ENCODE data around the gene KLHL15. TPM values are rescaled to one million over a fixed set of nuclear protein-coding genes. Genes with fewer than 3 reads are reported as not detected.
A peak's percentile ranks its signal among the peaks of the same experiment; 100 is the strongest.

The KLHL15 gene
- total and polyA plus RNA-seq, 2 of the 13 experiments (the other 11 are each of a cell fraction or from before 2014, with no cell fraction given) = 2.8 to 5.5 TPM

GRCh38 chrX:24054182-24055042 is 27.4 kb upstream of the KLHL15 start, which contains the start of gene EIF2S3 (continued):
- TF ChIP-seq POGK (CRISPR knock-in tag; conservative IDR thresholded peaks at IDR 0.05) = no peak; the same call in 1 of the 2 replicates
- no peak for TF ChIP-seq RBAK (CRISPR knock-in tag; IDR thresholded peaks at IDR 0.05)
- TF ChIP-seq ZNF572 (CRISPR knock-in tag; IDR thresholded peaks at IDR 0.05) = no peak
- TF ChIP-seq STAT6 (CRISPR knock-in tag; IDR thresholded peaks at IDR 0.05; ENCODE audit: borderline replicate concordance) = no peak
- no peak for TF ChIP-seq MAFG (CRISPR knock-in tag; IDR thresholded peaks at IDR 0.05)
- TF ChIP-seq PAX8 (CRISPR knock-in tag; IDR thresholded peaks at IDR 0.05; ENCODE audit: borderline replicate concordance) = no peak
- TF ChIP-seq MBNL3 (CRISPR knock-in tag; conservative IDR thresholded peaks at IDR 0.05) = no peak
- TF ChIP-seq ZBTB20 (CRISPR knock-in tag; IDR thresholded peaks at IDR 0.05; ENCODE audit: borderline replicate concordance, low read depth) = no peak
- peak; percentile 94 for TF ChIP-seq GABPB1 (CRISPR knock-in tag; IDR thresholded peaks at IDR 0.05)
- no peak for TF ChIP-seq IRF1 (CRISPR knock-in tag; IDR thresholded peaks at IDR 0.05; ENCODE audit: low read depth)
- TF ChIP-seq MED8 (CRISPR knock-in tag; IDR thresholded peaks at IDR 0.05; ENCODE audit: insufficient replicate concordance) = no peak
- no peak for TF ChIP-seq ZNF670 (CRISPR knock-in tag; IDR thresholded peaks at IDR 0.05; ENCODE audit: borderline replicate concordance)
- TF ChIP-seq ZSCAN12 (CRISPR knock-in tag; IDR thresholded peaks at IDR 0.05) = no peak
- no peak for TF ChIP-seq ZNF605 (CRISPR knock-in tag; IDR thresholded peaks at IDR 0.05)
- no peak for TF ChIP-seq ZNF138 (CRISPR knock-in tag; IDR thresholded peaks at IDR 0.05; ENCODE audit: low read depth)
- TF ChIP-seq ZBTB26 (CRISPR knock-in tag; IDR thresholded peaks at IDR 0.05; ENCODE audit: borderline replicate concordance) = no peak
- no peak for TF ChIP-seq DDIT3 (CRISPR knock-in tag; IDR thresholded peaks at IDR 0.05)
- no peak for TF ChIP-seq NFYC (CRISPR knock-in tag; IDR thresholded peaks at IDR 0.05)
- no peak for TF ChIP-seq CREB3 (CRISPR knock-in tag; IDR thresholded peaks at IDR 0.05)

Measured in HepG2 (cell line).